A172 (cell line): ENCODE data around the gene FBXO41. TPM values are rescaled to one million over a fixed set of nuclear protein-coding genes. Genes with fewer than 3 reads are reported as not detected.

Source experiments
- DNase-seq: peaks from one replicate; pipeline ENCODE4 v3.0.0-alpha.2; 2015; ENCODE audit warnings: low spot score
- total RNA-seq: library from RNA; depleted of rRNA; stranded (reverse); fragments of >200 nt; shearing (Covaris generic); gene quantifications from 2 replicates; pipeline ENCODE4 v1.2.3, GENCODE V29; 2014

Gene FBXO41
- total RNA-seq, 1 experiment from 2014 or later, result 2.9 TPM

- DNase-seq, result no peak
Measured at GRCh38 chr2:73246850-73247249, 37.4 kb downstream of the FBXO41 start.

- no peak for DNase-seq
Measured at GRCh38 chr2:73244580-73244979, 39.7 kb downstream of the FBXO41 start.

DNA sequence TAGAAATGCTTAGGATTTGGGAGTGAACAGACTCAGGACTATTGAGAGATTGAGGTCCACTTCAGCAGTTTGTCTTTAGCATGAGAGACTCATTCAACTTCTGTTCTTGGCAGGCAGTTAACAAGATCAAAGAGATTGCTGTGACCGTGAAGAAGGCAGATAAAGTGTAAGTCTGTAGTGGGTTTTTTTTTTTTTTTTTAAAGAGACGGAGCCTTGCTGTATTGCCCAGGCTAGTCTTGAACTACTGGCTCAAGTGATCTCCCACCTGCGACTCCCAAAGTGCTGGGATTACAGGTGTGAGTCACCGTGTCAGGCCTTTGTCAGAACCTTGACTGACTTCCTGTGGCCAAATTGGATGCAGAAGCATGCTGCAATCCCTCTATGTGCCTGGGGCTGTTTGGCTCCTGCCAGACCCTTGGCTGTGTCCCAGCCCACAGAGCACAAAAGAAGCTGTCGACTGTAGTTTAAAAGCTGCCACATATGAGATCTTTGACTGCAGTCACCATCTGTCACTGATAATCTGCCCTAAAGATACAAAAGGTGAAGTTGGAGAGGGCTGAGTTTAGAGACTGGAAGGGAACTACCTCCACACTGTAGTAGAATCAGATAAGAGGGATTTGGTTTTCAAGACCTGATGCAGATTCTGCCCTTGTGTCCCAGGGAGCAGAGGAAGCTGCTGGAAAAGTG lies 40.3 kb downstream of the FBXO41 start:
- DNase-seq, result peak; percentile 74

- no peak for DNase-seq
Measured at GRCh38 chr2:73239776-73240175, 44.5 kb downstream of the FBXO41 start.

- DNase-seq, result no peak
Measured at GRCh38 chr2:73238976-73239375, 45.3 kb downstream of the FBXO41 start.

GRCh38 chr2:73238149-73238548 lies 46.1 kb downstream of the FBXO41 start:
- DNase-seq, result no peak

DNA sequence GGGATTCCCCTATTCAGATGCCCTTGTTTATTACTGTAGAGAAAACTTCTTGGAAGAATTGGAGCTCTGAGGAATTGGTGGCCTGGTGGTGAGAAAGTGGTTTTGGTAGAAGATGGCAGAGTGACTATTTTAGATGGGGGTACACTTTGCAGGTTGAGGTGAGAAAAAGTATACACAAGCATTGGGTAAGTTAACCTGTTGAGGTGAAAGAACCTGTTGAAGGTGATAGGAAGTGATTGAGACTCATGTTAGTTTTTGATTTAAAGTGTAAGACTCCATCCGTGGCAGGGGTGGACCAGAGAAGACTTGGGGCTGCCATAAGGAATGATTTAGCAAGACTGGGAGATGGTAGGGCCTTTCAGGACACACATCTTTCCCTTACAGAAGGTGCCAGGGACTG lies 47.1 kb downstream of the FBXO41 start:
- no peak for DNase-seq

DNA sequence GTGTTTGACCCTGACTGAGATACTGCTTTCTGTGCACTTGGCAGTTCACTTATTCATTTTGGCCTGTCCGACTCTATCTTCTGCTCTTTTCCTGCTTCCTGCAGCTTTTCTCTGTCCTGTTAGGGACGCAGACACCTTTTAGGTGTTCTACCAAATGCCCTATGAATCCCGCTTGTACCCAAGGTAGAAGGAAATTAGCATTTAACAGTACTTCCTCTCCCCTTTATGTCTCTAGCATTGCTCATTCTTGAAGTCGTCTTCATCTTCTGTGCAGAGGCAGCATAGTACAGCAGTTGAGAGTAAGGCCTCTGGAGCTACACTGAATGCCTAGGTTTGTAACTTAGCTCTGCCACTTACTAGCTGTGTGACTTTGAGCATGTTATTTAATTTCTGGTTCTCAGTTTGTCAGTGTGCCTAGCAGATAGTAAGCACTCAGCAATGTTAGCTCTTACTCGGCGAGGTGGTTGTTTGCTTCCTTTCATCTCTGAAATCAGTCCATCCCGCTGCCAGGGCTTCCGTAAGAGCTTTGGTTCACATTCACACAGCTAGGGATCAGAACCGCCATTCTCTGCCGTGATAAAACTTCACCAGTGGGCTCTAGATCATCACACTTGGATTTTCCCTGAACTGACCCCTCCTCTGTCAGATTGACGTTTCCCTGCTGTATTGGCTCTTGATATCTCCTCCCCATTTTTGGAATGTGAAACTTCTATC lies 48.8 kb downstream of the FBXO41 start:
- DNase-seq, result no peak

- DNase-seq, result peak; percentile 92
Measured at GRCh38 chr2:73233932-73234832, 50.1 kb downstream of the FBXO41 start, which contains the start of gene CCT7. Gene CCT7, plus strand, starts transcription at chr2:73234308. Its CDS starts 71 bp downstream, at chr2:73234379.

DNA sequence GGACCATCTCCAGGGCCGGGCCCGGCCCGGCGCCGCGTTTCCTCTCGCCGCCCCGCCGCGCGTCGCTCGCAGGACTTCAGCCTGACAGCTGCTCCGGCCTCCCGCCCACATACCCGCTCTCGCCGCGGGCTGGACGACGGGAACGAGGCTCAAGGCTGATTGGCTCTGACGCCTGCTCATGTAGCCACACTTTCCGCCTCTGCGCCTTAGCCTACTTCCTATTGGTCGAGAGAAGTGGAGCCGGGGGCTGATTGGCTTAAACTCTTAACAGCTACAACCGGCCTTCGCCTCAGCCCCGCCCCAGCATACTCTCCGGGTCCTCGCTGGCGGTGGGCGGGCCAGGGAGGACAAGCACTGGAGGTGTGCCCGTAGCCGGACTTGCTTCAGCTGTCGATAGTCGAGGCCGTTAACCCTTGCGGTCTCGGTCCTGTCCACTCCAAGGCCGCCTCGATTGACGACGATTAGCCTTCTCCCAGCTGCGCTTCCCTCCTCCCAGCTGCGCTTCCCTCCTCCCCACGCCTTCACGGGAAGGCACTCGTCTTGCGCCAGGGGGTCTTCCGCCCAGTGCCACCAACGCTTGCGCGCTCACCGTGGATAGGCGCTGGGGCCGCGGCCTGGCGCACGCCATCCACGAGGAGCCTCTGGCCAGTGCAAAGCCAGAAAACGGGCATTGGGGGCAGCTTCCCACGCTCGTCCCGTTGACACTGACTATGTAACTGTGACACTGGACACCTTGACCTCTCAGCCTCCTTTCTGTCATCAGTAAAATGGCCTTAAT lies 50.9 kb downstream of the FBXO41 start, which contains the start of gene PRADC1:
Gene PRADC1, minus strand, starts transcription at position 86 of the 778 bp plus-strand sequence. Its CDS starts 79 bp downstream, at position 7.
- DNase-seq, result peak; percentile 99

GRCh38 chr2:73232403-73233153 lies 51.7 kb downstream of the FBXO41 start:
- DNase-seq, result no peak

DNA sequence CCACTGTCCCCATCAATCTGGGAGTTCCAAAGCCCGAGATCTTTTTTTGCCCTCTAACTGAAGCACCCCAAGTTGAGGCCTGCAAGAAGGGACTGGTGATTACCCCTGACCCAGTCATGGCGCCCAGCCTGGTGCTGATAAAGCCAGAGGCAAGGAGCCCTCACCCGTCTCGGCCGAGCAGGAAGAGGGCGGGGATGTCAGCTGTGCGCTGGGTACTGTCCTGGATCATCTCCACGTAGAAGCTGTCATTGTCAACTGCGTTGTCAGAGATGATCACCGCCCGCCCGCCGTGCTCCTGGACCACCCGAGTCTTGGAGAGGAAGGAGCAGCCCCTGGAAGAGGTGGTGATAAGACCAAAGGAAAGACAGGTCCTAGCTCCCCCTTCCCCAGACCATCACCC lies 55.6 kb downstream of the FBXO41 start:
- DNase-seq, result no peak

DNA sequence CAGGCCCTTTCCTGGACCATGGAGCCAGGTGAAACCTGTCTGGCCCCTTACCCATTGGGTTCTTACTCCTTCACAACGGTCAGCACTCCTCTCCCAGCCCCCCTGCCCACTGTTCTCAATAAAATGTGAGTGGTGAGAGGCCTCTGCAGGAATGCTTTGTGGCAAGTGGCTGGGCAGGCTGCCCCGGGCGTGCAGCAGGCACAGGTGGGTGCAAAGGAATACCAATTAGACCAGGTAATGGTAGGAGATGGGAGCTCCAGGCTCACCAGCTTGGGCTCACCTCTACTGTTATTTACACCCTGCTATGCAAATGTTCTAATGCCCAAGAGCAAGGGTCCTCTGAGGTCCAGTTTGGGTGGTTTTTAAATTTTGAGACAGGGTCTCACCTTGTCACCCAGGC lies 57.2 kb downstream of the FBXO41 start:
- no peak for DNase-seq

DNA sequence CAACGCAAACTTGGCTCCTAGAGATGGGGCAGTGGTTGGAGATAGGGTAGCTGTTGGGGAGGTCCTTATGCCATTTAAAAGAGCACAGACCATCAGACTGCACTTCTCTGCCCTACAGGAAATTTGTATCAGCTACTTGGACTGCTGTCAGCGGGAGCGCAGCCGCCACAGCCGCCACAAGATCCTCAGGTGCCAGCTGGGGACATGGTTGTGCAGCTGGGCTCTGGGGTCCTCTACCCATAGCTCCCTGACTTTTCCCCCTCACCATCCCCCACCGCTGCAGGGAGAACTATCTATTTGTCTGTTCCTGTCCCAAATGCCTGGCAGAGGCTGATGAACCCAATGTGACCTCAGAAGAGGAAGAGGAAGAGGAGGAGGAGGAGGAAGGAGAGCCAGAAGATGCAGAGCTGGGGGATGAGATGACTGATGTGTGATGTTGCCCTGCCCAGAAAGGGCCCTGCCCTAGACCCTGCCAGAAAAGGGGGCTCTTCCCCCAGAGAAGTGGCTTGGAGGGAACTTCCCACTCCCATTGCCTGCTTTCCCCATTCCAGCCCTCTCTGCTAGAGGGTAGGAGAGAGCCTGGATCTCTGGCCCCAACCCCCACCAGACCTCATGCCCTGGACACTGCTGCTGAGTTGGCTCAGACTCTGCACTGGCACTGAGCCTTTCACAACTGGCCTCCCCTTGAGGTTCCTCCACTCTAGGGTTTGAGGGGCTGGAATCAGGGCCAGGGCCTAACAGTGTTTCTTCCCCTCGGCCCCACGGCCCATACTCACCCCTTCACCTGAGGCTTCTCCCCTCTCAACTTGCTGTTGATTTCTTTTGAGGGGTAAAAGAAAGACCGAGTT lies 58.5 kb downstream of the FBXO41 start:
- DNase-seq, result no peak

DNA sequence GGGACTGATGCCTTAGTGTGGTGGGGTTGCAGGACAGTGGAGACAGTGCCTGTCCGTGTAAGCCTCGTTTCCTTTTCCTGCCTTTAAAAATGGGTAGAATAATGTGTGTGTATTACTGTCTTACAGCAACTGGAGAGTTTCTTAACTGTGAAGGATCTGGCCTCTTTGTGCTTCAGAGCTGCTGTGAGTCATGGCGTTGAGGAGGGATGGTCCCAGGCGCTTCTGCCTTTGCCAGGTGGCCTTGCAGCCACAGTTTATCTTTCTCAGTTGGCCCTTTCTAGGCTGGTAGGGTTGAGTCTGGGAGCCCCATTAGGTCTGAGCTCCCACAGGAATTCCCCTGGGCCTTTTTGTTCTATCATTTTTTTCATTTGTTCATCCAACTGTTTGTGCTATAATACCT lies 60.5 kb downstream of the FBXO41 start:
- no peak for DNase-seq

- no peak for DNase-seq
Measured at GRCh38 chr2:73218298-73218697, 66.0 kb downstream of the FBXO41 start.

GRCh38 chr2:73217826-73218225 lies 66.5 kb downstream of the FBXO41 start:
- DNase-seq, result no peak

DNA sequence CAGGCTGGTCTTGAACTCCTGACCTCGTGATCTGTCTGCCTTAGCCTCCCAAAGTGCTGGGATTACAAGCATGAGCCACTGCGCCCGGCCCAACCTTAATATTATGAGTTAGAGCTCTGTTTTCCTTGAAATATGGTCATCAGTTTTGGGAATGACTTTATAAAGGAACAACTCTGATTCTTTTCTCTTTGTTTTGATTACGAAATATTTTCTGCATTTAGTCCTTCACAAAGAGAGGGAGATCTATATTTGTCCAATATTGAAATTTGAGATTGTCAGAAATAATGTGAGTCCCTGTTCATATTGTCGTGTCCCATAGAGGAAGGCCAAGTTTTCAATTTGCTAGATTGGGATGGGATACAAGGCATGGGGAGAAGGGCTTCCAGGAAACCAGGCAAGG lies 67.1 kb downstream of the FBXO41 start:
- DNase-seq, result no peak

DNA sequence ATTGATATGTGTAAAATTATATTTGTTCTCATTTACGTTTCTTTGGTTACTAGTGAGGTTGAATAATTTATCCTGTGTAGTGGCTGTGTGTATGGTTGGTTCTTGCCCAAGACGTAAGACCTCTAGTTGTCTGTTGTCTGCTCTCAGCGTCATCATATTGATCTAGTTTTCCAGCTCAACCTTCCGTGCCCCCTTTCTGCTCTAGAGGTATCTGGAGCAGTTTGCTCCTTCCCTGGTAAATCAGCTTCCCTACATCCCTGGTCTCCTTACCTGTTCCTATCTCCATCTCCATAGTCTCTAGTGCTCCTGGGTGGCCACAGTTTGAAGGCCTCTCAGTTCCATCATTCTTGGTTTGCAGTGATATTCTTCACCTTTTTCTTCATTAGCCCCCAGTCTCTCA lies 69.0 kb downstream of the FBXO41 start:
- no peak for DNase-seq
